Heart left ventricle (tissue), 16 donors: ENCODE measurements around the gene ATXN1. TPM values are rescaled to one million over a fixed set of nuclear protein-coding genes. Genes with fewer than 3 reads are reported as not detected.
"Not testable (repeated sequence)": the region's sequence is repeated elsewhere in the genome, so short reads cannot be mapped to it uniquely, and the experiment has no call there.

ENCODE experiments used
- ATAC-seq, 4 donors: fragments of 200-7000 bp; cut with Tn5 transposase; one replicate each; pipeline ENCODE4 v1.9.1; 2020 to 2022; ENCODE audit warnings: moderate library complexity in 4 of 4, mild to moderate bottlenecking in 3 of 4, moderate number of reproducible peaks in 1 of 4
- DNase-seq, 5 donors: peaks; one replicate each; pipeline ENCODE4 v3.0.0-alpha.2; 2020
- H3K27ac ChIP-seq, 12 donors: fragments of 200-600 bp; sonication (generic) in 4 of 12; one replicate each; pipeline versions ENCODE4 v1.5.0 to v1.8.0; 2016 to 2022; ENCODE audit warnings: mild to moderate bottlenecking in 2 of 12
- H3K27me3 ChIP-seq, 9 donors: fragments of 200-600 bp; sonication (generic) in 2 of 9; one replicate each; pipeline versions ENCODE4 v1.5.1 to v1.8.0; 2016 to 2022; ENCODE audit warnings: mild to moderate bottlenecking in 3 of 9
- H3K36me3 ChIP-seq, 9 donors: fragments of 200-600 bp; sonication (generic) in 2 of 9; one replicate each; pipeline versions ENCODE4 v1.5.0 to v1.8.0; 2018 to 2022; ENCODE audit warnings: mild to moderate bottlenecking in 2 of 9
- H3K4me1 ChIP-seq, 12 donors: fragments of 200-600 bp; sonication (generic) in 4 of 12; one replicate each; pipeline versions ENCODE4 v1.5.0 to v1.8.0; 2016 to 2022; ENCODE audit warnings: mild to moderate bottlenecking in 3 of 12
- H3K4me3 ChIP-seq, 12 donors: fragments of 200-600 bp; sonication (generic) in 4 of 12; one replicate each; pipeline versions ENCODE4 v1.5.0 to v1.8.0; 2017 to 2022; ENCODE audit warnings: mild to moderate bottlenecking in 9 of 12, moderate library complexity in 4 of 12
- H3K9me3 ChIP-seq, 12 donors: fragments of 200-600 bp; sonication (generic) in 4 of 12; one replicate each; pipeline versions ENCODE4 v1.5.0 to v1.8.0; 2016 to 2022; ENCODE audit warnings: mild to moderate bottlenecking in 1 of 12
- POLR2A ChIP-seq, 2 donors: fragments of 450-650 bp; IDR thresholded peaks; one replicate each; pipeline ENCODE4 v1.6.1; 2017; ENCODE audit warnings: antibody characterized with exemption in 2 of 2, mild to moderate bottlenecking in 2 of 2, moderate library complexity in 2 of 2
- WGBS, 4 donors: extraction: QIAGEN DNeasy Blood & Tissue Kit in 2 of 4; methylation state at CpG; one replicate each; pipeline versions ENCODE4 v1.1.5 to v1.1.7; 2013 to 2018; 5-methylcytosine and 5-hydroxymethylcytosine counted together
- intact Hi-C, 10 donors: fragments of 100-400 bp; cut with DNase I; formaldehyde crosslinking; loops; one replicate each; pipeline versions ENCODE4 v1.11.1 to v1.14.2; 2022
- polyA plus RNA-seq, 2 donors: library from polyadenylated mRNA; stranded (reverse); fragments of 200-250 nt; gene quantifications; one replicate each; pipeline ENCODE4 v1.2.3, GENCODE V29; 2013
- total RNA-seq, 9 donors: library from RNA; depleted of rRNA in 2 of 9; stranded (reverse); fragments of >200 nt in 2 of 9; fragmentation: NEBNext Ultra II Directional in 3 of 9; extraction: Animal tissue kit (Norgen Biotek cat#: 25700) in 3 of 9; gene quantifications; one replicate each; pipeline versions ENCODE4 v1.1.0 to v1.2.4, GENCODE V29; 2016 to 2023
- TF ChIP-seq, protein P1 (sequence below), 12 donors: fragments of 200-600 bp; sonication (generic) in 4 of 12; IDR thresholded peaks; one replicate each; pipeline versions ENCODE4 v1.5.0 to v1.8.0; 2018 to 2022; ENCODE audit warnings: antibody characterized with exemption in 12 of 12, mild to moderate bottlenecking in 5 of 12
- donor health status: ischemic (EF 13 %, LVEDD 7.1; RV severe dilation, severe dysfunction).
- donor health status: healthy with polysubstance abuse.
- donor health status: DM: no; HTN: yes; CAD: no.
- donor health status: DM: no; HTN: no; CAD: no.
- donor health status: ischemic (EF 25% LVEDD 6.9; RV normal size, moderate dysfunction).
- donor health status: ischemic (EF 25% LVEDD 5.7; RV mildly dilated, moderate dysfunction).
- donor health status: healthy.
- donor health status: DM: yes; HTN: yes; CAD: no.
- donor health status: ischemic (EF 35%, LVEDD 5.7; RV mildly dilated, moderate dysfunction).
- donor health status: nonischemic (EF 11% LVEDD 7.7; RV severe dilation, severe dysfunction).
- donor health status: DM: yes; HTN: yes; CAD: no.
- donor health status: PGD.
- donor health status: ischemic (EF 29% LVEDD 5.4; RV normal size, mild dysfunction).
- donor health status: nonischemic (EF 23%, LVEDD 6.1; RV moderate dilation, normal function).

Gene ATXN1
- total and polyA plus RNA-seq, 11 donors, result 8.7 to 51.8 (median 36.0) TPM

DNA sequence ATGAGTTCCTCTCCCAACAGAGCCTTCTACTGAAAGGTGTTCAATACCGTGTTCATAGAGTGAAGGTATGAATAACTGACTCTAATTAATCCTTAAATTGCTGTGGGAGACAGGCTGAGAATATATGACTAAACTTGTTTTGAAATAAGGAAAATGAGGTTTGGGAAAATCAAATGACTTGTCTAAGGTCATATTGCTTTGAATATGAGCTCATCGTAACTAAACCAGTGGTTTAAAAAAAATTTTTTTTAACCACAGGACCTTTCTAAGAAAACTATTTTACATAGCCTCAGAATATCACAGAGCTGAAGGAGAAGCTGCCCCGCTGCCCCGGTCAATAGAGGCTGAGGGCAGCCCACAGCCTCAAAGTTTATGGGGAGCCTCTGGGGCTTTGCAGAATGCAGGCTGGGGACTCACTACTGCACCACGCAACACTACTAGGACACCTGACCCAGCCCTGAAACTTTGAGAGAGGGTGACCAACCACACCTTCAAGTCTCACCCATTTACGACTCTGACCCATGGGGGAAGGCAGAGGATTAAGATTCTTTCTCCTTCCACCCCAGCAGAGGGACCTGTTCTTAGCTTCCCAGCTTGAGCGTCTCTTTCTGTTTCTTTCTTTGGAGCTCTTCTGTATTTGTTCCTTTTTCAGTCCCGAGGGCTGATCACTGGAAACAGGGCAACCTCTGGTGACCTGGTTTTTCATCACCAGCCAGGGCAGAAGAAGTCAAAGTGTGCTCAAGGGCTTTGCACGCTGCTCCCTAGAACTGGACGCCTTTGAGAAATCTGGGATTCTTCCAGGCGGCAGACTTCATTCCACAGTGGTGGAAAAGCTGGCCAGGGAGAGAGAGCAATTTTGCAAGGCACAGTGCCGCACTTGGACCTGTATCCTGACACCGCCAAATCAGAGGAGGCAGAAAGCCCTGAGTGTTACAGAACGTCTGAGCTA lies 220.2 kb downstream of the ATXN1 start:
- H3K27ac ChIP-seq, result peak overlapping the region in 11 of 12 donors; percentile 6 to 88 (median 57)

DNA sequence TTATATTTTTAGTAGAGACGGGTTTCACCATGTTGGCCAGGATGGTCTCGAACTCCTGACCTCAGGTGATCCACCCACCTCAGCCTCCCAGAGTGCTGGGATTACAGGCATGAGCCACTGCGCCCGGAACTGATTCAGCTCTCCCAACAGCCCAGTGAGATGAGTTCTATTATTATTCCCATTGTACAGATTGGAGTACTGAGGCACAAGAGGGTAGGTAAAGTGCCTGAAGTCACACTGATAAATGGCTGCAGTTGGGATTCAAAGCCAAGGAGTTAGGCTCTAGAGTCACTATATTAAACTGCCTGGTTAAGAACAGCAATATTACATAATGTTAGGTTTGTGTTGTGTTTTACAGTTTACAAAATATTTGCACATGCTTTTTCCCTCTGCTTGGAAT lies 220.9 kb downstream of the ATXN1 start:
- not testable (repeated sequence) for DNase-seq, H3K4me3 ChIP-seq, ATAC-seq, H3K27me3 ChIP-seq, H3K27ac ChIP-seq, H3K36me3 ChIP-seq, H3K9me3 ChIP-seq
- peaks cover 4 to 48% (median 34%) of the 10 kb centered on the region in 12 donors for H3K4me1 ChIP-seq
- WGBS, 4 donors, result 87 to 98% (median 96%) methylated on average over 4 of the region's 4 CpGs
- intact Hi-C loops, result loop anchor here in 5 of 10 donors (2.0 to 10.0 kb wide), 3 partner anchors 124 to 224 kb away; partner anchors contain the start of gene ATXN1 (in 4 of the 5)

More for the DNA sequence above, 220.2 kb downstream of the ATXN1 start:
- DNase-seq (peak in 3 of 5 donors; percentile 25 to 73 (median 62)), ATAC-seq (peak; percentile 47 to 81 (median 64))
- Histone ChIP-seq H3K4me1 (peaks cover 4 to 48% (median 34%) of the 10 kb centered on the region in 12 donors), H3K9me3 (no peaks in the 10 kb centered on the region), H3K27me3 (no peaks in the 10 kb centered on the region), H3K36me3 (peaks cover 0 to 4% (median 0%) of the 10 kb centered on the region in 9 donors), H3K4me3 (peak overlapping the region in 3 of 12 donors; percentile 1 to 27 (median 23))
- intact Hi-C loops, result loop anchor here in 5 of 10 donors (2.0 to 10.0 kb wide), 3 partner anchors 124 to 224 kb away; partner anchors contain the start of gene ATXN1 (in 4 of the 5)
- TF ChIP-seq POLR2A (IDR thresholded peaks at IDR 0.05), result no peak
- TF ChIP-seq, protein P1, sequence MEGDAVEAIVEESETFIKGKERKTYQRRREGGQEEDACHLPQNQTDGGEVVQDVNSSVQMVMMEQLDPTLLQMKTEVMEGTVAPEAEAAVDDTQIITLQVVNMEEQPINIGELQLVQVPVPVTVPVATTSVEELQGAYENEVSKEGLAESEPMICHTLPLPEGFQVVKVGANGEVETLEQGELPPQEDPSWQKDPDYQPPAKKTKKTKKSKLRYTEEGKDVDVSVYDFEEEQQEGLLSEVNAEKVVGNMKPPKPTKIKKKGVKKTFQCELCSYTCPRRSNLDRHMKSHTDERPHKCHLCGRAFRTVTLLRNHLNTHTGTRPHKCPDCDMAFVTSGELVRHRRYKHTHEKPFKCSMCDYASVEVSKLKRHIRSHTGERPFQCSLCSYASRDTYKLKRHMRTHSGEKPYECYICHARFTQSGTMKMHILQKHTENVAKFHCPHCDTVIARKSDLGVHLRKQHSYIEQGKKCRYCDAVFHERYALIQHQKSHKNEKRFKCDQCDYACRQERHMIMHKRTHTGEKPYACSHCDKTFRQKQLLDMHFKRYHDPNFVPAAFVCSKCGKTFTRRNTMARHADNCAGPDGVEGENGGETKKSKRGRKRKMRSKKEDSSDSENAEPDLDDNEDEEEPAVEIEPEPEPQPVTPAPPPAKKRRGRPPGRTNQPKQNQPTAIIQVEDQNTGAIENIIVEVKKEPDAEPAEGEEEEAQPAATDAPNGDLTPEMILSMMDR (IDR thresholded peaks at IDR 0.05), result peak in 7 of 12 donors; percentile 6 to 47 (median 22)
- 59 to 68% (median 60%) methylated on average over 14 of the region's 14 CpGs for WGBS, 4 donors

DNA sequence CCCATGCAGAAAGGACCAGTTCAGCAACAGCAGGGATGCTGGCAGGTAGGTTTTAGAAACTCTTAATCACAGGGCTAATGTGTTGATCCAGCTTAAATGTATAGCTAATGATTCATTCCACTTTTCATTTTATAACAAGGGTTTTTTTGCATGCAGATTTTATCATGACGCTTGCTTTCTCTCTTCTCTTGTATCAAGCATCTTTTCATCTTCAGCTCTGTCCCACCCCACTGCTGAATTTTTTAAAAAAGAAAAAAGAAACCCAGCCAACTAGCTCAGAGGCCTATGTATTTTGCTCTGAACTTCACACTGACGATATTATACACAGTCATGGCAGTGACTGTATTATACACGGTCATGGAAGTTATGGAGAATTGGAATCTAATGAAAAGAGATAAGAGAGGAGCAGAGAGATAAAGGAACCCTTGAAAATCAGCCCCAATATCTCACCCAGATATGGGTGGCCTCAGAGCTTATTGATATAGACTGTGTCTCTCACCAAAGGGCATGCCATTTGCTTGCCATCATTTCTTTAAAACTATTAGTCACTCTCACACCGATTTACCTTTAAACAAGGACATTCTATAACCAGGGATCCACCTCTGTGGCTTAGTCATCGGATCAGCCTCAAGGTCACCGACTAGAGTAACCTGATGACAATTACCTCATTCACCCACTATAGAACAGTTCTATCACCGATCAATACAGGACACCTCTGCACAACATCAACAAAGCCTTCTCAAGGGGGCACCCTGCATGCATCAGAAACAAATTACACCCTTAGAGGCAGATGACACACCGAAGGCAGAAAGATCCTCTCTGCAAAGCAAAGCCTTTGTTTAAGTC lies 222.0 kb downstream of the ATXN1 start:
- Histone ChIP-seq H3K4me1 (peaks cover 2 to 37% (median 27%) of the 10 kb centered on the region in 12 donors), H3K27ac (no peak overlapping the region), H3K9me3 (no peaks in the 10 kb centered on the region), H3K36me3 (peaks cover 0 to 2% (median 0%) of the 10 kb centered on the region in 9 donors), H3K4me3 (no peak overlapping the region), H3K27me3 (no peaks in the 10 kb centered on the region)
- TF ChIP-seq POLR2A (IDR thresholded peaks at IDR 0.05), result no peak
- TF ChIP-seq, protein P1 (IDR thresholded peaks at IDR 0.05), result no peak
- intact Hi-C loops, result no loop called here
- ATAC-seq (no peak), DNase-seq (no peak)
- 82 to 85% (median 84%) methylated on average over 8 of the region's 8 CpGs for WGBS, 4 donors

DNA sequence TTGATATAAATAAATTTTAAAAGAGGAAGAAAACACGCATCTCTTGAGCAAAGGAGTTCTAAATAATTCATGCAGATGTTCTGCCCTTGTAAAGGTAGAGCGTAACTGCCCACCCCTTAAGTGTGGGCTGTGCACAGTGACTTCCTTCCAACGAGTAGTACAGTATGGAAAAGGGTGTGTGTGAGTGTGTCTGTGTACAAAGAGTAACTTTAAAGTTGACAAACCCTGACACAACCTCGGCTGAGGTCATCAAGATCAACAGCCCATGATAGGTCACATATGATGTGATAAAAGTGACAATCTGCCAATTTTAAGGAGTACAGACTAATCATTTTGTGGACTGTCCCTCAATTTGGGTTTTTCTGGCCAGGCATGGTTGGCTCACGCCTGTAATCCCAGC lies 225.7 kb downstream of the ATXN1 start:
- intact Hi-C loops, result no loop called here
- H3K9me3 ChIP-seq, result no peaks in the 10 kb centered on the region
- no peaks in the 10 kb centered on the region for H3K36me3 ChIP-seq
- no peak for DNase-seq
- H3K4me3 ChIP-seq, result no peak overlapping the region
- WGBS, 4 donors, result 81 to 85% (median 82%) methylated on average over 5 of the region's 5 CpGs
- TF ChIP-seq POLR2A (IDR thresholded peaks at IDR 0.05), result no peak
- TF ChIP-seq, protein P1 (IDR thresholded peaks at IDR 0.05), result no peak
- no peaks in the 10 kb centered on the region for H3K27me3 ChIP-seq
- peaks cover 0 to 7% (median 1%) of the 10 kb centered on the region in 12 donors for H3K4me1 ChIP-seq
- no peak for ATAC-seq
- no peak overlapping the region for H3K27ac ChIP-seq
